Heart left ventricle (tissue), 16 donors: ENCODE data around the gene UMODL1. TPM values are rescaled to one million over a fixed set of nuclear protein-coding genes. Genes with fewer than 3 reads are reported as not detected.

Experiments used
- ATAC-seq, 4 donors: fragments of 200-7000 bp; cut with Tn5 transposase; one replicate each; pipeline ENCODE4 v1.9.1; 2020 to 2022; ENCODE audit warnings: moderate library complexity in 4 of 4, mild to moderate bottlenecking in 3 of 4, moderate number of reproducible peaks in 1 of 4
- DNase-seq, 5 donors: peaks; one replicate each; pipeline ENCODE4 v3.0.0-alpha.2; 2020
- H3K27ac ChIP-seq, 12 donors: fragments of 200-600 bp; sonication (generic) in 4 of 12; one replicate each; pipeline versions ENCODE4 v1.5.0 to v1.8.0; 2016 to 2022; ENCODE audit warnings: mild to moderate bottlenecking in 2 of 12
- H3K27me3 ChIP-seq, 9 donors: fragments of 200-600 bp; sonication (generic) in 2 of 9; one replicate each; pipeline versions ENCODE4 v1.5.1 to v1.8.0; 2016 to 2022; ENCODE audit warnings: mild to moderate bottlenecking in 3 of 9
- H3K36me3 ChIP-seq, 9 donors: fragments of 200-600 bp; sonication (generic) in 2 of 9; one replicate each; pipeline versions ENCODE4 v1.5.0 to v1.8.0; 2018 to 2022; ENCODE audit warnings: mild to moderate bottlenecking in 2 of 9
- H3K4me1 ChIP-seq, 12 donors: fragments of 200-600 bp; sonication (generic) in 4 of 12; one replicate each; pipeline versions ENCODE4 v1.5.0 to v1.8.0; 2016 to 2022; ENCODE audit warnings: mild to moderate bottlenecking in 3 of 12
- H3K4me3 ChIP-seq, 12 donors: fragments of 200-600 bp; sonication (generic) in 4 of 12; one replicate each; pipeline versions ENCODE4 v1.5.0 to v1.8.0; 2017 to 2022; ENCODE audit warnings: mild to moderate bottlenecking in 9 of 12, moderate library complexity in 4 of 12
- H3K9me3 ChIP-seq, 12 donors: fragments of 200-600 bp; sonication (generic) in 4 of 12; one replicate each; pipeline versions ENCODE4 v1.5.0 to v1.8.0; 2016 to 2022; ENCODE audit warnings: mild to moderate bottlenecking in 1 of 12
- CTCF ChIP-seq, 12 donors: fragments of 200-600 bp; sonication (generic) in 4 of 12; IDR thresholded peaks; one replicate each; pipeline versions ENCODE4 v1.5.0 to v1.8.0; 2018 to 2022; ENCODE audit warnings: antibody characterized with exemption in 12 of 12, mild to moderate bottlenecking in 5 of 12
- POLR2A ChIP-seq, 2 donors: fragments of 450-650 bp; IDR thresholded peaks; one replicate each; pipeline ENCODE4 v1.6.1; 2017; ENCODE audit warnings: antibody characterized with exemption in 2 of 2, mild to moderate bottlenecking in 2 of 2, moderate library complexity in 2 of 2
- WGBS, 4 donors: extraction: QIAGEN DNeasy Blood & Tissue Kit in 2 of 4; methylation state at CpG; one replicate each; pipeline versions ENCODE4 v1.1.5 to v1.1.7; 2013 to 2018; 5-methylcytosine and 5-hydroxymethylcytosine counted together
- intact Hi-C, 10 donors: fragments of 100-400 bp; cut with DNase I; formaldehyde crosslinking; loops; one replicate each; pipeline versions ENCODE4 v1.11.1 to v1.14.2; 2022
- polyA plus RNA-seq, 2 donors: library from polyadenylated mRNA; stranded (reverse); fragments of 200-250 nt; gene quantifications; one replicate each; pipeline ENCODE4 v1.2.3, GENCODE V29; 2013
- total RNA-seq, 9 donors: library from RNA; depleted of rRNA in 2 of 9; stranded (reverse); fragments of >200 nt in 2 of 9; fragmentation: NEBNext Ultra II Directional in 3 of 9; extraction: Animal tissue kit (Norgen Biotek cat#: 25700) in 3 of 9; gene quantifications; one replicate each; pipeline versions ENCODE4 v1.1.0 to v1.2.4, GENCODE V29; 2016 to 2023
- donor health status: ischemic (EF 13 %, LVEDD 7.1; RV severe dilation, severe dysfunction).
- donor health status: healthy with polysubstance abuse.
- donor health status: DM: no; HTN: yes; CAD: no.
- donor health status: DM: no; HTN: no; CAD: no.
- donor health status: ischemic (EF 25% LVEDD 6.9; RV normal size, moderate dysfunction).
- donor health status: ischemic (EF 25% LVEDD 5.7; RV mildly dilated, moderate dysfunction).
- donor health status: healthy.
- donor health status: DM: yes; HTN: yes; CAD: no.
- donor health status: ischemic (EF 35%, LVEDD 5.7; RV mildly dilated, moderate dysfunction).
- donor health status: nonischemic (EF 11% LVEDD 7.7; RV severe dilation, severe dysfunction).
- donor health status: DM: yes; HTN: yes; CAD: no.
- donor health status: PGD.
- donor health status: ischemic (EF 29% LVEDD 5.4; RV normal size, mild dysfunction).
- donor health status: nonischemic (EF 23%, LVEDD 6.1; RV moderate dilation, normal function).

Gene UMODL1
- total and polyA plus RNA-seq, 11 donors, result 0.07 to 0.19 TPM; not detected in 9

GRCh38 chr21:42056996-42057689 is 14.0 kb upstream of the UMODL1 start:
- peak overlapping the region in 1 of 12 donors; percentile 1 for H3K27ac ChIP-seq
- peak in 2 of 4 donors; percentile 11 to 25 for ATAC-seq
- no peak for TF ChIP-seq POLR2A (IDR thresholded peaks at IDR 0.05)
- TF ChIP-seq CTCF (IDR thresholded peaks at IDR 0.05), result no peak
- peaks cover 0 to 32% (median 2%) of the 10 kb centered on the region in 12 donors for H3K4me1 ChIP-seq
- intact Hi-C loops, result no loop called here
- H3K4me3 ChIP-seq, result no peak overlapping the region
- H3K9me3 ChIP-seq, result no peaks in the 10 kb centered on the region
- no peaks in the 10 kb centered on the region for H3K27me3 ChIP-seq
- DNase-seq, result no peak
- 52 to 59% (median 55%) methylated on average over 17 of the region's 17 CpGs for WGBS, 4 donors
- no peaks in the 10 kb centered on the region for H3K36me3 ChIP-seq

GRCh38 chr21:42057851-42058437 is 13.2 kb upstream of the UMODL1 start:
- intact Hi-C loops, result no loop called here
- H3K27ac ChIP-seq, result no peak overlapping the region
- no peak for ATAC-seq
- peaks cover 0 to 4% (median 0%) of the 10 kb centered on the region in 9 donors for H3K27me3 ChIP-seq
- no peak for DNase-seq
- H3K36me3 ChIP-seq, result no peaks in the 10 kb centered on the region
- no peak overlapping the region for H3K4me3 ChIP-seq
- TF ChIP-seq CTCF (IDR thresholded peaks at IDR 0.05) (no peak), POLR2A (IDR thresholded peaks at IDR 0.05) (no peak)
- WGBS, 4 donors, result 35 to 51% (median 47%) methylated on average over 11 of the region's 11 CpGs
- H3K9me3 ChIP-seq, result no peaks in the 10 kb centered on the region
- peaks cover 0 to 40% (median 2%) of the 10 kb centered on the region in 12 donors for H3K4me1 ChIP-seq

- no peak for ATAC-seq
- WGBS, 4 donors, result 91 to 97% (median 96%) methylated on average over 11 of the region's 11 CpGs
- no peak for DNase-seq
- Histone ChIP-seq H3K4me3 (no peak overlapping the region), H3K4me1 (peaks cover 0 to 47% (median 3%) of the 10 kb centered on the region in 12 donors), H3K9me3 (no peaks in the 10 kb centered on the region), H3K27me3 (peaks cover 0 to 11% (median 0%) of the 10 kb centered on the region in 9 donors), H3K27ac (no peak overlapping the region), H3K36me3 (no peaks in the 10 kb centered on the region)
- intact Hi-C loops, result no loop called here
- TF ChIP-seq CTCF (IDR thresholded peaks at IDR 0.05) (no peak), POLR2A (IDR thresholded peaks at IDR 0.05) (no peak)
Measured at GRCh38 chr21:42058631-42059111, 12.4 kb upstream of the UMODL1 start.

GRCh38 chr21:42059141-42059540 is 12.0 kb upstream of the UMODL1 start:
- DNase-seq (peak in 1 of 5 donors; percentile 51), ATAC-seq (no peak)
- Histone ChIP-seq H3K4me1 (peaks cover 0 to 52% (median 3%) of the 10 kb centered on the region in 12 donors), H3K36me3 (no peaks in the 10 kb centered on the region), H3K4me3 (no peak overlapping the region), H3K27ac (no peak overlapping the region), H3K27me3 (peaks cover 0 to 13% (median 0%) of the 10 kb centered on the region in 9 donors), H3K9me3 (no peaks in the 10 kb centered on the region)
- 89 to 94% (median 92%) methylated on average over 9 of the region's 9 CpGs for WGBS, 4 donors
- intact Hi-C loops, result no loop called here
- TF ChIP-seq CTCF (IDR thresholded peaks at IDR 0.05), result no peak
- TF ChIP-seq POLR2A (IDR thresholded peaks at IDR 0.05), result no peak
